Epidermal melanocyte (primary cell): ENCODE data around the gene SCAP.
"Not testable (repeated sequence)": the region's sequence is repeated elsewhere in the genome, so short reads cannot be mapped to it uniquely, and the experiment has no call there.

Experiments used
- DNase-seq: peaks from one replicate; pipeline ENCODE4 v3.0.0; 2011; ENCODE audit warnings: low spot score; ENCODE audit not compliant: insufficient read length

Gene SCAP

DNA sequence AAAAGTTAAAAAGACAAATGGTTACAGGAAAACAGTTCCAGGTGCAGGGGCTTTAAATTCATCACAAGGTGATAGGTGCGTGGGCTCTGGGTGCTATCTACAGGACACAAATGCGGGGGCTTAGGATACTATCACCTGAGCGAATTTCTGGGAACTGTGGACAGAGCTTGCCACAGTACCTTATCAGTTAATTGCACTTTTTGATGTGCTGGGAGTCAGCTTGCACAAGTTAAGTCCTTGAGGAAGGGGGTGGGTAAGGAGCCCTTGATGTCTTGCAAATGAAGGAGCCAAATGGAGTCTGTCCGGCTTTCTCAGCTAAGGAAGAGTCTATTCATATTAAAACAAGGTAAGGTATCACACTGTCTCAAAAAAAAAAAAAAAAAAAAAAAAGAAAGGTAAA lies 6.0 kb upstream of the SCAP start:
- DNase-seq = not testable (repeated sequence)

DNA sequence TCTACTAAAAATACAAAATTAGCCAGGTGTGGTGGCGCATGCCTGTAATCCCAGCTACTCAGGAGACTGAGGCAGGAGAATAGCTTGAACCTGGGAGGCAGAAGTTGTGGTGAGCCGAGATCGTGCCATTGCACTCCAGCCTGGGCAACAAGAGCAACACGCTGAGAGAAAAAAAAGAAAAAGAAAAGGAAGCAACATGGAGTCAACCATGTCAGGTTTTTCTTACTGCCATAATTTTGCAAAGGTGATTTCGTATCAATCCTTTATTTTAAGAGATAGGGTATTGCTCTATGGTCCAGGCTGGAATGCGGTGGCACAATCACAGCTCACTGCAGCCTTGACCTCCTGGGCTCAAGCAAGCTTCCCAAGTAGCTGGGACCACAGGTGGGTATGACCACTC lies 4.5 kb upstream of the SCAP start:
- not testable (repeated sequence) for DNase-seq

GRCh38 chr3:47479826-47480160 lies 4.1 kb upstream of the SCAP start:
- DNase-seq = no peak

GRCh38 chr3:47478022-47478421 lies 2.3 kb upstream of the SCAP start:
- no peak for DNase-seq

DNA sequence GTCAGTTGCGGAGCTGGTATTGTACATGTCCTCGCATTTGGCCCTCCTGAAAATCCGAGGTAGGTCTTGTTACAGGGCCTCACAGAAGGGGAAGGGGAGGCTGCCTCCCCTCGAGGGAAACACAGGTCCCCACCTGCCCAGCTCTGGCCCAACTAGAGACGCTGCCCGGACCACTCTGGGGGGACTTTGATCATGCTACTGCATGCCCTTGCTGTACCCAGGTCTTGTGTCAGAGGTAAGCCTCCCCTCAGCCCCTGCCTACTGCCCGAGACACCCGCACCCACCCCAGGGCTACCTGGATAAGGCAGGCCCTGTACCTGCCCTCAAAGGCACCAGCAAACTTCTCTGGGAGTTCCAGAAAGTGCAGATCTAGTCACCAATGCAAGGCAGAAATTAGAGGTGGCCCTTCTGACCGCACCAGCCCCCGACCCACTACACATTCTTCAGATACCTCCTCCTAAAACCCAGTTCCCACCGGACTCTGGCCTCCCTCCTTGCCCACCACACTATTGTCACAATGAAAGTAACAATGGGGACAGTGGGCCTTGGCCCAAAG lies 981 bp upstream of the SCAP start:
- no peak for DNase-seq

GRCh38 chr3:47476330-47476626 lies 537 bp upstream of the SCAP start:
- DNase-seq = no peak

DNA sequence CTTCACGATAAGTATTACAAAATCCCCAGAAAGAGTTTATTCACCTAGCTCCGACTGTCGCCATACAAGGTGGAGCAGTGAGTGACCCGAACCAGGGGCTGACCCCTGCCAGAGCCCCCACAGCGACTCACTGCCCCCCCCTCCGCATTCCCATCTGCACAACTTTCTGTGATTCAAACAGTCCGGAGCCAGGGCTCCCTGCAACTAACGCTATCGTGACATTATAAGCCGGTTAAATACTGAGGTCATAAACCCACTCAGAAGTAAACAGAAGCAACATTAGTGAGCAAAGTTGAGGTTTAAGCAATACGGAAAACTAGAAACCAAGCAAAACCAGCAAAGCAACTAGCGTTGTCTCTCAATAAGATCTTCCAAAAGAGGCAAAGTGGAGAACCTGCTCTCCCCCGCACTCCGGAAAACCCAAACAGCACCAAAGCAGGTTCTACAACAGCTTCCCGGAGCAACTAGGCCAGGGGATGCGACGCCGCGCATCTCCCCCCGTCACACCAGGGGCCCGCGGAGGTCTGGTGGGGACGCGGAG lies 642 bp downstream of the SCAP start:
- DNase-seq = peak; percentile 16

DNA sequence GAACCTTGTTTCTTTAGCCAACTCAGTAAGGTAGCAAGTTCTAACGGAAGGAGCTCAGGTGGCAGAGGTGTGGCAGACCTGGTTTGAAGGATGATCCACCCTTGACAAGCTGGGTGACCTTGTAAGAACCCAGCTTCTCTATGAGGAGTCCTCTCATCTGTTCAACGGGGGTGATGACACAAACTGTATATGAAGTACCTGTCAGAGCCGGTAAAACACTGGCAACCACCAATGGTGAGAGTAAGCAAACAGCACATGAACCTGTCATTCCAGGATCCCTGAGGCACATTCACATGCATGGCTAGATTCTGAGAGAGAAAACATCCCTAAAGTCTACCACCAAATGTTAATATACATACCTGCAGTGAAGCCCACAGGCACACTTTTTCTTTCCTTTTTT lies 2.4 kb downstream of the SCAP start:
- no peak for DNase-seq

- no peak for DNase-seq
Observed at GRCh38 chr3:47469616-47470015, 6.1 kb downstream of the SCAP start.

GRCh38 chr3:47468315-47468714 lies 7.4 kb downstream of the SCAP start:
- DNase-seq = not testable (repeated sequence)

GRCh38 chr3:47464588-47464987 lies 11.2 kb downstream of the SCAP start:
- no peak for DNase-seq

DNA sequence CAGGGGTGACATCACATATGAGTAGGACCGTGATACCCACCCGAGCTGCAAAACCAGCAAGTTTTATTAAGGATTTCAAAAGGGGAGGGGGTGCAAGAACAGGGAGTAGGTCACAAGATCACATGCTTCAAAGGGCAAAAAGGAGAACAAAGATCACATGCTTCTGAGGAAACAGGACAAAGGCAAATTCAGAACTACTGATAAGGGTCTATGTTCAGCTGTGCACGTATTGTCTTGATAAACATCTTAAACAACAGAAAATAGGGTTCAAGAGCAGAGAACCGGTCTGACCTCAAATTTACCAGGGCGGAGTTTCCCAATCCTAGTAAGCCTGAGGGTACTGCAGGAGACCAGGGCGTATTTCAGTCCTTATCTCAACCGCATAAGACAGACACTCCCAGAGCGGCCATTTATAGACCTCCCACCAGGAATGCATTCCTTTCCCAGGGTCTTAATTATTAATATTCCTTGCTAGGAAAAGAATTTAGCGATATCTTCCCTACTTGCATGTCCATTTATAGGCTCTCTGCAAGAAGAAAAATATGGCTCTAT lies 16.1 kb downstream of the SCAP start:
- DNase-seq = not testable (repeated sequence)

- no peak for DNase-seq
Observed at GRCh38 chr3:47456984-47457383, 18.8 kb downstream of the SCAP start.

DNA sequence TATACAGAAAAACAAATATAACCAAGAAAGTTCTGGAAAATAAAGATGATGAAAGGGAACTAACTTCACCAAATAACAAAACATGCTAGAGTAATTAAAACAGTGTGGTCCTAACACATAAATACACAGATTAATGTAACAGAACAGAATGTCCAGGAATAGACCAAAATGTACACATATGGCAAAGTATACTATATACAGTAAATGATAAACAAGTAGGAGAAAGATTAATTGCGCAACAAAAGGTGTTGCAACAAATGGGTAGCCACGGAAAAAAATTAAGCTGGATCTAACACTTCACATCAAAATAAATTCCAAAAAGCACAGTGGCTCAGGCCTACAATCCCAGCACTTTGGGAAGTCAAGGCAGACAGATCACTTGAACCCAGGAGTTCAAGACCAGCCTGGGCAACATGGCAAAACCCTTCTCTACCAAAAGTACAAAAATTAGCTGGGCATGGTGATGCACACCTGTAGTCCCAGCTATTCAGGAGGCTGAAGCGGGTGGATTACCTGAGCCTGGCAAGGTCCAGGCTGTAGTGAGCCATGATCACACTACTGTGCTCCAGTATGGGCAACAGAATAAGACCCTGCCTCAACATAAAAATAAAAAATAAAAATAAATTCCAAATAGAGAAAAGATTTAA lies 19.8 kb downstream of the SCAP start:
- DNase-seq = no peak

- DNase-seq = no peak
Observed at GRCh38 chr3:47452453-47453215, 23.1 kb downstream of the SCAP start.

DNA sequence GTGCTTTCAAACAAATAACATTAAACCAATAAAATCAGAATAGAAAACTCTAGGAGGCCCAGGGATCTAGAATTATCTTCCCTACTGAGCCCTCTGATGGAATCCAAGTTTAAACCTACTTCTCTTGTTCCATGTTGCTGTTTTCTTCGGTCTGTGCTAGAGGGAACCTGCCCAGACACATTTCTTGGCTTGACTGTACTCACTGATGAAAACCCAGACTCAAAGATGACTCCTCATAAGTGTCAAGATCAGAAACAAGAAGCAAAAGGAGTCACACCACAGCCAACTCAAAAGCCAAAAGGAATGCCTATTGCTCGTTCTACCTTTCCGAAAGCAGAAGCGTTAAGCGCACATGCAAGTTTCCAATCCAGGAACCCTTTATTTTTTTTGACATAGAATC lies 31.6 kb downstream of the SCAP start:
- DNase-seq = no peak

GRCh38 chr3:47443611-47443995 lies 32.1 kb downstream of the SCAP start:
- DNase-seq = no peak

- DNase-seq = no peak
Observed at GRCh38 chr3:47441796-47442551, 33.8 kb downstream of the SCAP start.

DNA sequence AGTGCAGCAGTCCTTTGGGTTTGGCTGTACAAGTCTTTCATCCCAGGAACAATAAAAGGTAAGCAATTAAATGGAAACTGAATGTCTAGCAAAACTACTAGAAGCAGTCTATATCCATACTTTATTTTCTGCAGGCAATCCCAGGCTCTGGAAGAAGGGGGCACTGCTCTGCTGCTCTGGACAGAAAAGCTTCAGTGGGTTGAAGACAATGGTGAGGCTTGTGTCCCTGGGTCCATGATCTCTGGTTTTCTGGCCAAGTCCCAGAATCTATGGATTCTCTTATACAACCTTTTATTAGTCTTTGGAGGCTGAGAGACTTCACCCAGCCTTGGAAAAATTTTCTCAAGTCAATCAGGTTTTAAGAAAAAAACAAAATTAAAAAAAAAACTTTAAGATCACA lies 35.6 kb downstream of the SCAP start:
- DNase-seq = peak; percentile 49

DNA sequence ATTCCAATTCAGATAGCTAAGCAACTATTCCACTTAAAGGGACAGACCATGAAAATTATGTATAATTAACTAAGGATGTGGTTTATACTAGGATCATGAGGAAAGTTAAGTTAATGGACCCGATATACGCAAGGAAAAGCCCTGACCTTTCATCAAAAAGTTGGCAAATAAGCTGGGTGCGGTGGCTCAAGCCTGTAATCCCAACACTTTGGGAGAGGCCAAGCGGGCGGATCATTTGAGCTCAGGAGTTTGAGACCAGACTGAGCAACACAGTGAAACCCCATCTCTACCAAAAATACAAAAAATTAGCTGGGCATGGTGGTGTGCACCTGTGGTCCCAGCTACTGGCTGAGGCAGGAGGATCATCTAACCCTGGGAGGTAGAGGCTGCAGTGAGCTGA lies 39.6 kb downstream of the SCAP start:
- DNase-seq = no peak

DNA sequence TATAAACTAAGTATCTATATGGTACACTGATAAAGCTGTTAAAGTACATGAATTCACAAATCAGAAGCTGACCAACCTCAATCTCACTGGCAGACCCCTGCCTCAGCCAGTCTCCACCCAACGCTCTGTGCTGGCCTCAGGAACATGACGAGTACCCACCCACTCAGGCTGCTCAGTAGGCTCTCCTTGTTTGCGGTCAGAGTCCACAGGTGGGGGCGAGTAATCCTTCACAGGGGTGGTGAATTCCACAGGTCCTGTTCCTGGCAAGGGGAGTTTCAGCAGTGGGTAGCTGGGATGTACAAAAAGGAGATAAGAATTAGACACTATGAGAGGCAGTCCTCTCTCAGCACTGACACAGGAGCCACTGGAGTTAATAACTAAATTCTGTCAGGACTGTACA lies 40.9 kb downstream of the SCAP start:
- DNase-seq = no peak

- no peak for DNase-seq
Observed at GRCh38 chr3:47433796-47434195, 41.9 kb downstream of the SCAP start.
